ENCODE results near the gene FJX1.
"Not testable (repeated sequence)": the region's sequence is repeated elsewhere in the genome, so short reads cannot be mapped to it uniquely, and the experiment has no call there.

FJX1 gene

DNA sequence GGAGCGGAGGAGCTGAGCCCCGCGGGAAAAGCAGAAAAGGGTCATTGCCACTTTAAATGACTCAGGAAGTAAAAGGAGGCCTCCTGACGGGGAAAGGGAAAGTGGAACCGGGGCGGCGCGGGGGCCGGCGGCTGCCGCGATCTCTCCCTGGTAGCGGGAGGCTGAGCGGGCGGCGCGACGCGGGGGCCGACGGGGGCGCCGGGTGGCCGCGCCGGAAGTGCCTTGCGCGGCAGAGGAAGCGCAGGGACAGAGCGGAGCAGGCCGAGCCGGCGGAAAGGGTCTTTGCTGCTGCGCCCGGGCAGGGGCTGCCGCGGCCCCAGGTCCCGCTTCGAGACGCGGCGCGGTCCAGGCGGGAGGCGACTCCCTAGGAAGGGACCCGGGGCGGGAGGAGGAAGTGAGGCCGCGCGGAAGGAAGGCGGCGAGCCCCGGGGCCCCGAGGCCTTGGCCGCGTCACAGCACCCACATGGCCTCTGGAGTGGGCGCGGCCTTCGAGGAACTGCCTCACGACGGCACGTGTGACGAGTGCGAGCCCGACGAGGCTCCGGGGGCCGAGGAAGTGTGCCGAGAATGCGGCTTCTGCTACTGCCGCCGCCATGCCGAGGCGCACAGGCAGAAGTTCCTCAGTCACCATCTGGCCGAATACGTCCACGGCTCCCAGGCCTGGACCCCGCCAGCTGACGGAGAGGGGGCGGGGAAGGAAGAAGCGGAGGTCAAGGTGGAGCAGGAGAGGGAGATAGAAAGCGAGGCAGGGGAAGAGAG lies 44.6 kb downstream of the FJX1 start, which contains the start of gene TRIM44:
TSS of gene TRIM44 (plus strand) at position 127 of the 759 bp plus-strand sequence. CDS start at position 464, 337 bp downstream.
- H3K4me3 ChIP-seq (ENCODE audit: low read depth, low read length) = peak within 1 kb of the TSS; percentile 66
- TF ChIP-seq, protein P1, sequence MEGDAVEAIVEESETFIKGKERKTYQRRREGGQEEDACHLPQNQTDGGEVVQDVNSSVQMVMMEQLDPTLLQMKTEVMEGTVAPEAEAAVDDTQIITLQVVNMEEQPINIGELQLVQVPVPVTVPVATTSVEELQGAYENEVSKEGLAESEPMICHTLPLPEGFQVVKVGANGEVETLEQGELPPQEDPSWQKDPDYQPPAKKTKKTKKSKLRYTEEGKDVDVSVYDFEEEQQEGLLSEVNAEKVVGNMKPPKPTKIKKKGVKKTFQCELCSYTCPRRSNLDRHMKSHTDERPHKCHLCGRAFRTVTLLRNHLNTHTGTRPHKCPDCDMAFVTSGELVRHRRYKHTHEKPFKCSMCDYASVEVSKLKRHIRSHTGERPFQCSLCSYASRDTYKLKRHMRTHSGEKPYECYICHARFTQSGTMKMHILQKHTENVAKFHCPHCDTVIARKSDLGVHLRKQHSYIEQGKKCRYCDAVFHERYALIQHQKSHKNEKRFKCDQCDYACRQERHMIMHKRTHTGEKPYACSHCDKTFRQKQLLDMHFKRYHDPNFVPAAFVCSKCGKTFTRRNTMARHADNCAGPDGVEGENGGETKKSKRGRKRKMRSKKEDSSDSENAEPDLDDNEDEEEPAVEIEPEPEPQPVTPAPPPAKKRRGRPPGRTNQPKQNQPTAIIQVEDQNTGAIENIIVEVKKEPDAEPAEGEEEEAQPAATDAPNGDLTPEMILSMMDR (IDR thresholded peaks at IDR 0.05; ENCODE audit: borderline replicate concordance, insufficient read depth, low read depth, low read length) = no peak

DNA sequence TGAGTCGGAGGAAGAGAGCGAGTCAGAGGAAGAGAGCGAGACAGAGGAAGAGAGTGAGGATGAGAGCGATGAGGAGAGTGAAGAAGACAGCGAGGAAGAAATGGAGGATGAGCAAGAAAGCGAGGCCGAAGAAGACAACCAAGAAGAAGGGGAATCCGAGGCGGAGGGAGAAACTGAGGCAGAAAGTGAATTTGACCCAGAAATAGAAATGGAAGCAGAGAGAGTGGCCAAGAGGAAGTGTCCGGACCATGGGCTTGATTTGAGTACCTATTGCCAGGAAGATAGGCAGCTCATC lies 45.1 kb downstream of the FJX1 start:
- H3K4me3 ChIP-seq (ENCODE audit: low read depth, low read length) = peak overlapping the region; percentile 66
- TF ChIP-seq, protein P1 (IDR thresholded peaks at IDR 0.05; ENCODE audit: borderline replicate concordance, insufficient read depth, low read depth, low read length) = no peak

DNA sequence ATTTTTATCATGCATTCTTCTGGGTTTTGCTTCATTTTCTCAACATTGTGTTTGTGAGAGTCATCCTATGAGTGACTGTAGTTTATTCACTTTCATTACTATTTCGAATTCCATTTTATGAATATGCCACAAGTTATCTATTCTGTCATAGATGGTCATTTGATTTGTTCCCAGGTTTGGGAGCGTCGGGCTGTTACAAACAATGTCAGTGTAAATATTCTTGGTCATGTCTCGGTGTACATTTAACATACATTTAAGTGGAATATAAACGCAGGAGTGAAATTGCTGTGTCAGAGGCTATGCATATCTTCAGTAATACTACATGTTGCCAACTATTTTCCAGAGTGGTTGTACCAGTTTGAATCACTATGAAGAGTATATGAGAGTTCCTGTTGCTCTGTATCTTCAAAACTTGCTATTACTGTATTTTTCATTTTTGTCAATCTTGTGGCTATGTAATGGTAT lies 46.7 kb downstream of the FJX1 start:
- H3K4me3 ChIP-seq (ENCODE audit: low read depth, low read length) = no peak overlapping the region
- TF ChIP-seq, protein P1 (IDR thresholded peaks at IDR 0.05; ENCODE audit: borderline replicate concordance, insufficient read depth, low read depth, low read length) = no peak

DNA sequence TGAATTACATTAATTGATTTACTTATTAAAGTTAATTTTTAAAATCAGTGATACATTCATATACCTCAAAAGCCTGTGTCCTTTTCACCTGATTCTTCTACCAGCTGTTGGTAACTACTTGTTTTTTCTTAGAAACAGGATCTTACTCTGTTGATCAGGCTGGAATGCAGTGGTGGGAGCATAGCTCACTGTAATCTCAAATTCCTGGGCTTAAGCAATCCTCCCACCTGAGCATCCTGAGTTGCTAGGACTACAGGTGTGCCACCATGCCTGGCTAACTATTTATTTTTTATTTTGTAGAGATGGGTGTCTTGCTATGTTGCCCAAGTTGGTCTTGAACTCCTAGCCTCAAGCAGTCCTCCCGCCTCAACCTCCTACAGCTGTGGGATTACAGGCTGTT lies 49.0 kb downstream of the FJX1 start:
- no peak overlapping the region for H3K4me3 ChIP-seq (ENCODE audit: low read depth, low read length)
- TF ChIP-seq, protein P1 (IDR thresholded peaks at IDR 0.05; ENCODE audit: borderline replicate concordance, insufficient read depth, low read depth, low read length) = no peak

DNA sequence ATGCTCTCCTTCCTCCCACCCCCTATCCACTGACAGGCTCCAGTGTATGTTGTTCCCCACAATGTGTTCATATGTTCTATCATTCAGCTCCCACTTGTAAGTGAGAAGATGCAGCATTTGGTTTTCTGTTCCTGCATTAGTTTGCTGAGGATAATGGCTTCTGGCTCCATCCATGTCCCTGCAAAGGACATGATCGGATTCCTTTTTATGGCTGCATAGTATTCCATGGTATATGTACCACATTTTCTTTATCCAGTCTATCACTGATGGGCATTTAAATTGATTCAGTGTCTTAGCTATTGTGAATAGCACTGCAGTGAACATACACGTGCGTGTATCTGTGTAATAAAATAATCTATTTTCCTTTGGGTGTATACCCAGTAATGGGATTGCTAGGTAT lies 50.1 kb downstream of the FJX1 start:
- H3K4me3 ChIP-seq (ENCODE audit: low read depth, low read length) = not testable (repeated sequence)
